NCI-H2227 treated with DMSO at 0.1 percent for 48 hours (cell line): ENCODE data around the gene SWT1.
A peak's percentile ranks its signal among the peaks of the same experiment; 100 is the strongest.
"Not testable (repeated sequence)": the region's sequence is repeated elsewhere in the genome, so short reads cannot be mapped to it uniquely, and the experiment has no call there.

Experiments
- DNase-seq: peaks from one replicate; lab custom pipeline; 2025; lab: John Stamatoyannopoulos, UW

SWT1 gene

DNA sequence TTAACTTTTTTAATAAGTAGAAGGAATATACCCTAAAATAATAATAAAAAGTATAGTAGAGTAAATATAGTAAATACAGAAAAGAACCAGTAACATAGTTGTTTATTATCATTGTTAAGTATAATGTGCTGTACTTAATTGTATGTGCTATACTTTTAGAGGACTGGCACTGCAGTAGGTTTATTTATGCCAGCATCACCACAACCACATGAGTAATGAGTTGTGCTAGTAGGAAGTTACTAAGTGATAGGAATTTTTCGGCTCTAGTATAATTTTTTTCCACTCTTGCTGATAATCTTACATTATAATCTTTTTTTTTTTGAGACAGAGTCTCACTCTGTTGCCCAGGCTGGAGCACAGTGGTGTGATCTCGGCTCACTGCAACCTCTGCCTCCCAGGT lies 88.5 kb downstream of the SWT1 start:
- DNase-seq = no peak

DNA sequence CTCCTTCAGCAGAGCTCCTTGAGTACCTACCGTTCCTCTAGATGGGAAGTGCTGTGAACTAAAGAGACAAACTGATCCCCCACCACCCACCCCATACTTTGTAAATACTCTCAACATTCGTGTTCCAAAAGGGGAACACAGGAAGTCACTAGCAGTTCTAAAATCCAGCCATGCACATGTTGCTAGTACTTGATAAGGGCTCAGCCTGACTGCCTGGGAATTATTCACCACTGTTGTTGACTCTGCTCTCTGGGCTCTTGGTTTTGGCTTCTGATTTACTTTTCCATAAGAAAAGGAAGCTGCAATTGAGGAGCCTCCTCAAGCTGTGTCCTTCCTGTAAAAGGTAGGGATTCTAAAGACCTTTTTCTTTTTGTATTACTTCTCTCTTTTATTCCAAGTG lies 92.6 kb downstream of the SWT1 start:
- no peak for DNase-seq

DNA sequence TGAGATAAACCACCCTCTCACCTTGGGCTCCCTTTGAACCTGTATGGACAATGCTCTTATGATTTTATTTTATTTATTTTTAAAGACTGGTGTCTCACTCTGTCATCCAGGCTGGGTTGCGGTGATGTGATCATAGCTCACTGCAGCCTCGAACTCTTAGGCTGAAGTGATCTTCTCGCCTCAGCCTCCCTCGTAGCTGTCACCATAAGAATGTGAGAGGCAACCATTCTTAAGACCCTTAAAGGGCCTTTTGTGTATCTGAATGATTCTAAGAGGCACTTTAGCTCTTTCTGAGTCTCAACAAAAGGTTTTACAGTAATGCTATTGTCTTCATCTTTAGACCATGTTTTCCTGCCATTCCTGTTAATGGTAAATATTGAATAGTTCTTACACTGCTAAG lies 93.1 kb downstream of the SWT1 start:
- DNase-seq = no peak

DNA sequence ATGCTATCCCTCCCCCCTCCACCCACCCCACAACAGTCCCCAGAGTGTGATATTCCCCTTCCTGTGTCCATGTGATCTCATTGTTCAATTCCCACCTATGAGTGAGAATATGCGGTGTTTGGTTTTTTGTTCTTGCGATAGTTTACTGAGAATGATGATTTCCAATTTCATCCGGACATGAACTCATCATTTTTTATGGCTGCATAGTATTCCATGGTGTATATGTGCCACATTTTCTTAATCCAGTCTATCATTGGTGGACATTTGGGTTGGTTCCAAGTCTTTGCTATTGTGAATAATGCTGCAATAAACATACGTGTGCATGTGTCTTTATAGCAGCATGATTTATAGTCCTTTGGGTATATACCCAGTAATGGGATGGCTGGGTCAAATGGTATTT lies 95.0 kb downstream of the SWT1 start:
- DNase-seq = not testable (repeated sequence)

DNA sequence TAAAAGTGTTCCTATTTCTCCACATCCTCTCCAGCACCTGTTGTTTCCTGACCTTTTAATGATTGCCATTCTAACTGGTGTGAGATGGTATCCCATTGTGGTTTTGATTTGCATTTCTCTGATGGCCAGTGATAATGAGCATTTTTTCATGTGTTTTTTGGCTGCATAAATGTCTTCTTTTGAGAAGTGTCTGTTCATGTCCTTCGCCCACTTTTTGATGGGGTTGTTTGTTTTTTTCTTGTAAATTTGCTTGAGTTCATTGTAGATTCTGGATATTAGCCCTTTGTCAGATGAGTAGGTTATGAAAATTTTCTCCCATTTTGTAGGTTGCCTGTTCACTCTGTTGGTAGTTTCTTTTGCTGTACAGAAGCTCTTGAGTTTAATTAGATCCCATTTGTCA lies 95.4 kb downstream of the SWT1 start:
- not testable (repeated sequence) for DNase-seq

DNA sequence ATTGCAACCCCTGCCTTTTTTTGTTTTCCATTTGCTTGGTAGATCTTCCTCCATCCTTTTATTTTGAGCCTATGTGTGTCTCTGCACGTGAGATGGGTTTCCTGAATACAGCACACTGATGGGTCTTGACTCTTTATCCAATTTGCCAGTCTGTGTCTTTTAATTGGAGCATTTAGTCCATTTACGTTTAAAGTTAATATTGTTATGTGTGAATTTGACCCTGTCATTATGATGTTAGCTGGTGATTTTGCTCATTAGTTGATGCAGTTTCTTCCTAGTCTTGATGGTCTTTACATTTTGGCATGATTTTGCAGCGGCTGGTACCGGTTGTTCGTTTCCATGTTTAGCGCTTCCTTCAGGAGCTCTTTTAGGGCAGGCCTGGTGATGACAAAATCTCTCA lies 98.6 kb downstream of the SWT1 start:
- DNase-seq = not testable (repeated sequence)

DNA sequence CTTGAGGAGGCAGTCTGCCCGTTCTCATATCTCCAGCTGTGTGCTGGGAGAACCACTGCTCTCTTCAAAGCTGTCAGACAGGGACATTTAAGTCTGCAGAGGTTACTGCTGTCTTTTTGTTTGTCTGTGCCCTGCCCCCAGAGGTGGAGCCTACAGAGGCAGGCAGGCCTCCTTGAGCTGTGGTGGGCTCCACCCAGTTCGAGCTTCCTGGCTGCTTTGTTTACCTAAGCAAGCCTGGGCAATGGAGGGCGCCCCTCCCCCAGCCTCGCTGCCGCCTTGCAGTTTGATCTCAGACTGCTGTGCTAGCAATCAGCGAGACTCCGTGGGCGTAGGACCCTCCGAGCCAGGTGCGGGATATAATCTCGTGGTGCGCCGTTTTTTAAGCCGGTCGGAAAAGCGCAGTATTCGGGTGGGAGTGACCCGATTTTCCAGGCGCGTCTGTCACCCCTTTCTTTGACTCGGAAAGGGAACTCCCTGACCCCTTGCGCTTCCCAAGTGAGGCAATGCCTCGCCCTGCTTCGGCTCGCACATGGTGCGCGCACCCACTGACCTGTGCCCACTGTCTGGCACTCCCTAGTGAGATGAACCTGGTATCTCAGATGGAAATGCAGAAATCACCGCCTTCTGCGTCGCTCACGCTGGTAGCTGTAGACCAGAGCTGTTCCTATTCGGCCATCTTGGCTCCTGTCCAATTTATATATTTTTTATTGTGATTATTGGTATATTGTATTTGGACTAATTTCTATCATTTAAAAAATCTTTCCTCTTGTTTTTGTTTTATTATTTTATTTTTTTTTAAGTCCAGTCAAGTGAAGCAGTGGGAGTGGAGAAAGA lies 100.4 kb downstream of the SWT1 start:
- DNase-seq = peak; percentile 42

DNA sequence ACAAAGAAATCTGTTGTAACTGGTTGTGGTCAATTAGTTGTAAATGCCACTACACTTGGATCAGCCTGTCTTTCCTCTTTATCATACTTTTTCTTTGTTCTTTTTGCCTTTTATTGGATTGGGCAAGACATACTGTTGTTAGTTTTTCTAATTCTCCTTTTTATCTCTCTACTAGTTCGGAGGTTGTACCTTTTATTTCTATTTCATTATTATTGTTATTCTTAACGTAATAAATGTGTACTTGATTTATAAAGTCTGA lies 100.9 kb downstream of the SWT1 start:
- no peak for DNase-seq

DNA sequence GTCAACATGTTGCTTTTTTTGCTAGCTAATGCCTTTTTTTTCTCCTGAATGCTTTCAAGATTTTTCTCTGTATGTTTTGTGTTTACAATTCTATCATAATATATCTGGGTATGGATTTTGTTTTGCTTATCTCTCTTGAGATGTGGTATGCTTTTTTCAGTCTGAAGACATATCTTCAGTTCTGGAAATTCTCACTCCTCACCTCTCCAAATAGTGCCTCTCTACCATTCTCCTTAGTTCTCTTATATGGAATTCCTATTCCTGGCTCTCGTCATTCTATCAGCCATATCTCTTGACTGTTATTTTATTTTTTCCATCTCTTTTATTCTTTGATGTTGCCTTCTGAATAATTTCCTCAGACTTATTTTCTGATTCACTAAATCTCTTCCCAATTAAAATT lies 101.7 kb downstream of the SWT1 start:
- DNase-seq = peak; percentile 11

DNA sequence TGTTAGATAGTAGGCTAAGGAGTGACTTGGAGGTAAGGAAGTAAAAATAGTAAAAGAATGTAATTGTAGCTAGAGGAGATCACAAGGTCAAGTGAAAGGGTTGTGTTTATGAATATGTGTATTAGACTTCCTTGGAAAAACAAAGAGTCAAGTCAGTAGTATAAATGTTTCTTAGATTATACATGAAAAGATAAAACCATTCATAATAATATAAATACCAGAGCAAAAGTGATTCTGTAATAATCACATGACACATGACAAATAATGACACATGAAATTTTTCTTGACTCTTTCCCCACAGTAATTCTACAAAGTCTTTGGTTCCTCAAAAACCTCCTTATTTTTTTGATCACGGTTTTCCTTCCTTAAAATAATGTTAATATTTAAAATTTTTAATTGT lies 103.6 kb downstream of the SWT1 start:
- no peak for DNase-seq

DNA sequence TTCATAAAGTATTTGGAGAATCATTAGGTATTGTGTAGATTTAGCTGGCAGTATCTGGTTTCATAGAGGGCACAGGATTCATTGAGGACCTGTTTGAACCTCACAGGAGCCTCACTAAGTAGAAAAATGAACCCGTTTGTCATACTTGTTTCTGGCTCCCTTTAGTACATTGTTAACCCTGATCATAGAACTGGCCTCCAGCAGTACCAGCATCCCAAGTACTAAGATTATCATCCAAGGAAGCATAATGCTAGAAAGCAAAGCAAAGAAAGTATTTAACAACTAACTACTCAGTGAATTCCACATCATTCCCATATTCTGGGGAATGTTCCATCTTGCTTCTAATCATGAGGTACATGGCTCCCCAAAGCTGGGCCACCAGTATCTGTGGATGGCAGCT lies 105.2 kb downstream of the SWT1 start:
- DNase-seq = no peak

DNA sequence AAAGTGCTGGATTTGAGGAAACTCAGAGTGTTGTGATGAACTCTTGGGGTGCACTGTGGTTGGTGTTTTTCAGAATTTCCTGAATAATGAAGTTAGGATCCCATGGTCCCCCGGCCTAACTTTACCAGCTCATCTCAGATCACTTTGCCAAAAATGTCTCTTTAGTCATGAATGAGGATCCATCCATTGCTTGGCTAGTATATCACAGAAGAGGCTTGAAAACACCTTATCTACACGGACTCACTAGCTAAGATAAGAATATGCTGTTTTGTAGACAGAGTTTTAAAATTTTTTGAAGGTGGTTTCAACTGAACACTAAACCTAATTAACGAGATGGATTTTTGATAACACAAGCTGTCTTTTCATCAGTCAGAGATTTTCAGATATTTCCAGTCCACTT lies 106.3 kb downstream of the SWT1 start:
- DNase-seq = no peak

DNA sequence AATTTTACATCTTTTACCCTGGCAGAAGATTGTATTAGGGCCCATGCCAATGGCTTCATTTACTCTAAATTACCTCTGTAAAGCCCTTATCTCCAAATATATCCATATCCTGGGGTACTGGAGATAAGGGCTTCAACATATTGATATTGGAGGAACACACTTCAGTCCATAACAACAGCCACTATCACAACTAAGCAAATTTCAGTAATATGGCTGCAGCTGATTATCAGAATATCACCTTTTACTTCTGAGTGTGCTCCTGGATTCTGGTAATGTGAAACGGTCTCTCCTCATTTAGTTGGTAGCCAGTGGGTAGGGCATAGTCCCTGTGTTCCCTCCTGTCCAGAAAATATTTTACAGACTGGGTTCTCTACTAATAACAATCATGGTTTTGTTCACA lies 106.8 kb downstream of the SWT1 start:
- no peak for DNase-seq

DNA sequence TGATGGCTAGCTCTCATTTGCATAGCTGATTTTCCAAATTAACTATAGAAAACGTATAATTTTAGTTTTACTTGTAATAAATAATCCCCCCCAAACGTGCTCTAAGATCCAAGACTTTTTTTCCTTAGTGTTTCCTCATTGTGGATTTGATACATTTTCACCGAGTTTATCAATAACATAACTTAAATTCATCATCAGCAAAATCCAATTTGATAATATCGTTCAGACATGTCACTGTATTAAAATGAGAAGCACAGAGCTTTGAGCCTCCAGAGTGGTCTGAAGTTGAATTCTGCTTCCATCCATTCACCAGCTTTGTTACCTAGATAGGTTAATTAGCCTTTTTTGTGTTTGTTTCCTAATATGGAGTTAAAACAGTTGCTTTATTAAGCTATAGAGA lies 108.3 kb downstream of the SWT1 start:
- DNase-seq = no peak

DNA sequence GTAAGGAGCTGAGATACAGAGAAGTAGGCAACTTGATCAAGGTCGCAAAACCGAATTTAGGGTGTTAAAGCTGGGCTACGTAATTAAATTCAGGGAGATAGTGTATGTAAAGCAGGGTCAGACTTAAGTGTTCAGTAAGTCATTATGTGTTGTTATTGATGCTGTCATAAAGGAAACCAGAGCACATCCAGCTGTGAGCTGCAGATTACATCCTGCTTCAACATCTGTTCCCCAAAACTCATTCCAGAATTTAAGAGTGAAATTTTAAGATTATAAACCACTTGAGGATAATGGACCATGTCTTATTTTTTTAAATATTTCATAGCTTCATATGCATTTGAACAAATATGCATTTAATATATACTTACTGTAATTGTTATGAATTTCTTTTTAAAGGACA lies 110.3 kb downstream of the SWT1 start:
- DNase-seq = no peak

DNA sequence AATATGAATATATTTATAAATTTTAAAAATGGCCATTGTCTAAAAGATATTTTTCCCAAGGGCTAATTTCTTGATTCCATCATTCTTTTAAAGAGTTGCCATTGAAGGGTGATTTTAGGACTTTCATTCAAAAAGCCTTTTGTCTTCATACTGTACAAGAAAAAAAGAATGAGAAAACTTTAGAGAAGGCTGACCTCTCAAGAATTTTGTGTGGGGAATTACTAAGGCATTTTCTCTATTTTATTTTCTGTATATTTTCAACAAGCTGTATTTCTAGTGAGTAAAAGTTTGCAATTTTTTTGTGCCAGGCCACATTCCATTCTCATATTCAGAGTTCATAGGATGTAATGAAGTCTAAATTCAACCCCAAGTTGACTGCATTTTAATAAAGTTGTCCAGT lies 110.7 kb downstream of the SWT1 start:
- DNase-seq = no peak

DNA sequence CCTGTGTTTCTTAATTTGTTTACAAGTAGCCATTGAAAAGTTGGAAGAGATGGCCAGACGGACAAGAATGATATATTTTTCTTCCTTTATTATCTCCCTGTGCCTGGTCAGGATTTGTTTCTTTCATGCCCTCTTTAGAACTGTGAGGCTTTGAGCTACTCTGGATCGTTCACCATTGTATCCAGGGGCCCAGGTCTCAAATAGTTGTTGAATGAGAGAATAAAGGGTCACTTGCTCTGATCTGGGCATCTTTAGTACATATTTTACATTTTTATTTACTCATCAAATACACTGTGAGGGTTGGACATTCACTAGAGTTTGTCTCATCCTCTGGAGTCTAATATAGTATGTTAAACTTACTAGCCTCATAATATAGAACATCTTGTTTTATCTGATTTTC lies 111.4 kb downstream of the SWT1 start:
- DNase-seq = no peak

DNA sequence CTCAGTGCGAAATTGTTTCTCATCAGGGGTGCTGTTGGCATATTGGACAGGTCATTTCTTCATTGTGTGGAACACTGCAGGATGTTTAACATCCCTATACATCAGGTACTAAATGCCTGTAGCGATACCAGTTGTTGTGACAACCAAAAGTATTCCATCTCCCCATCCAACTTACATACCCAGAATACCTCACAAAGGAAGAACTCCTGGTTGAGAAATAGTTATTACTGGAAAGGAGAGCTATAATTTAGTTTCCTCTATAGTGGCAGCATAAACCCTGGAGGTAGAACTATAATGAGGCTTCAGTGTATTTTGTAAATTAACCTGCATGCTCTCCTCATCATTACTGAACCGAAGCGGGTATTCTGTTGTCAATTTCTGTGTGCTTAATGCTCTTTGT lies 115.0 kb downstream of the SWT1 start:
- peak; percentile 89 for DNase-seq

DNA sequence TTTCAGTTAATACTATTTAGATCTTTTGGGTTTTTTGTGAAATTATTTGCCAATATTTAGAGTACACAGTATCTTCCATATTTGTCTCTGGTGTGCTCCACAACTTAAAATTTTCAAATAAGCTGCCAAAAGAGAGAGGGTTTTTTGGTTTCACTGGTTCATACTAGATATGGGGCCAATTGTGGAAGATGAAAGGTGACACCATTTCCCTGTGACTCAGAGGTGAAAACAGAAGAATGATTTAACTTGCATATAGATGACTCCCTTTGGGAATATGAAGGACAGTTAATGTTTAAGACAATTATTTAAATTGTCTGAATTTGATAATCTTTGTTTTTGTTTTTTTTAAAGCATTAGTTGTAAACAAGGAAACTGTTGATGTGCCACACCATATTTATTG lies 122.6 kb downstream of the SWT1 start:
- DNase-seq = no peak

DNA sequence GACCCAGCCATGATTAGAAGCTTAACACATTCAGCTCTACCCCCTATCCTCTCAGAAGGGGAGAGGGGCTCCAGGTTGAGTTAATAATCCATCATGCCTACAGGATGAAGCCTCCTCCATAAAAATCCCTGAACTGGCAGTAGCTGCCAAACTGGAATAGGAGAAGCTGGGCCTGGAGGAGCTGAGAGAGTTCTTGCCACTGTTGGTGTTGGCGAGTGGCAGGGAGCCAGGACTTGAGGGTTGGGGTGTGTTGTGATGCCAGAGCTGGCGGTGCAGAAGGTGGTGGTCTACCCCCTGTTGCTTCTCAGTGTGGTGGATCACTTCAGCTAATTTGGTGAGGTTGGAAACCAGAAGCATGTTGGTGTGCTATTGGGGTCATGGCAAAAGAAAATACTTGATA lies 123.6 kb downstream of the SWT1 start:
- no peak for DNase-seq

DNA sequence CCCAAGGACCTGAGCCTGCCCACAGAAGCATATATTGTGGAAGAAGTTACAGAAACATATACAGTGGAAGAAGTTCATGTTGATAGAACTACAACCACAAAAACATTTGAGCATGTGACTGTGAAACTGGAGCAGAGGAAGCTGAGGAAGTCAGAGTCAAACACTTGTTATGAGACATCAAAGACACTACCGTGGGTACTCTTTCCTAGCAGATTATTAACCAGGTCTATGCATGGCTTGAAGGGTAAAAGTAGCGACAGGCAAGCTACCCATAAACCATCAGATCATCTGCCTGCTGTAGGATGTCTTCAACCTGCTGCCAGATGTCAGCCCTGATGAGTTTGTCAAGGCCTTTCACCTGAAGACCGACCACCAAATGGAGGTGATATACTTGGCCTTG lies 124.3 kb downstream of the SWT1 start:
- DNase-seq = no peak

DNA sequence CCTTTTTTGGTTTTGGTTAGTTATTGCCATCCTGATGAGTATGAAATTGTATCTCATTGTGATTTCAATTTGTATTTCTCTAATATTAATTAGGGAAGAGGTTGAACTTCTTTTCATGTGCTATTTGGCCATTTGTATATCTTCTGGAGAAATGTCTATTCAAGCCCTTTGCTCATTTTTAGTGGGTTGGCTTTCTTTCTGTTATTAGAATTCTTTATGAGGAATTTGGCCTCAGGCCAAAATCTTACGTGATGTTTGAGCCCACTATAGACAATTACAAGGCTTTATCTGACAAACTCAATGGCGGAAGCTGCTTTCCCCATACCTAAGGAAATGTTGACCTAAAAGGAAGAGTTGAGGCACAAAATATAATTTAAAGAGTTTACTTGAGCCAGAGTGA lies 127.1 kb downstream of the SWT1 start:
- no peak for DNase-seq

DNA sequence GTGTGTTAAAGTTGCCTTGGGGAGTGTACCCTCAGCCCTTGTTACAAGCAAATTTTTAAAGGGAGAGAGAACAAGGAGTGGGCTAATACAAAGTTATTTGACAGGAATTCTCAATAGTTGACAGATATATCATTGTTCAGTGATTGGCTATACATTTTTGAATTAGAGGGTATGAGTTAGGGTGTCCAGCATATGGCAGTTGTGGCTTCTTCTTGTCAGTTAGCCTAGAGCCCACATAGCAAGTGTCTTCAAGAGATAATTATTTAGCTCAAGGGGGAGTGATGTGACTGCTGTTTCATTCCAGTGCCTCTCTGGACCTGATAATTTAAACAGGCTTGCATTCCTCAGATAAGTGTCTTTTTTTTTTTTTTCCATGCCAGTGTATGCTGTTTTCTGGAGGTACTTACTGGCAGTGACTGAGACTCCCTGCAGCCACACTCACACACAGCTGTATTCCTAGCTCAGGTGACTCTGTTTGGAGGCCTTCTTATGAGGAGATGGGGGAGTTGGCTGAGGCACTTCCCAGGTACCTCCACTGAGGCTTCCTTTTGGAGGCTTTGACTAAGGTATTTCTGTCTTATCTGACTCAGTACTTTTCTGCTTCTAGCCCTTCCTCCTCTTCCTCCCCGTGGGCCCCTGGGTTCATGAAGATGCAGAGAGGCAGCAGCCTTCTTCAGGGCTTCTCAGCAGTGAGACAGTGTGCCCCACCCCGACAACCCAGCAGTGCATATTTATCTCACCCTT lies 127.7 kb downstream of the SWT1 start:
- no peak for DNase-seq

DNA sequence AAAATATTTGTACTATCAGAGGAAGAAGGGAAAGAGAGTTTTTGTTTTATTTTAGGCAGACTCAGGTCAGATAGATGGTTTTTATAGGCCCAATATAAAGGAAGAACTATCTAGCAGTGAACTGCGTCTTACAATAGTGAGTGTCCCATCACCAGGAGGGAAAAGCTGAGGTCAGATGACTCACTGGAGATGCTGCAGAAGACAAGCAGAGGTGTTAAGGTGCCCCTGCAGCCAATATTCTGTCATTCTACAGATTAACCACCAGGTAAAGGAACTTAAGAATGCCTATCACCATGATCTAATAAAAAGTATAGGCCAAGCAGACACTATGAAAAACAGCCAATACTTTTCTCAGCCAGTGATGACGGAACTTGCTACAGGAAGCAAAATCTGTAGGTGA lies 130.5 kb downstream of the SWT1 start:
- DNase-seq = no peak
